KBM-7 (cell line): ENCODE data around the gene TUBGCP5.

Experiments used
- DNase-seq: peaks from one replicate; pipeline ENCODE4 v3.0.0-alpha.2; 2015
- in situ Hi-C: fragments of 300-500 bp; cut with MboI; formaldehyde crosslinking; loops from 2 replicates; pipeline ENCODE4 v1.14.3; 2020; ENCODE audit warnings: low sequenced_read_pairs, low pct_unique_long_range_greater_than_20kb, mixed read lengths

TUBGCP5 gene

GRCh38 chr15:22959321-22960101 is 79.9 kb downstream of the TUBGCP5 start:
- in situ Hi-C loops, result no loop called here
- no peak for DNase-seq

GRCh38 chr15:22958487-22959280 is 80.7 kb downstream of the TUBGCP5 start:
- DNase-seq, result no peak
- in situ Hi-C loops, result no loop called here

DNA sequence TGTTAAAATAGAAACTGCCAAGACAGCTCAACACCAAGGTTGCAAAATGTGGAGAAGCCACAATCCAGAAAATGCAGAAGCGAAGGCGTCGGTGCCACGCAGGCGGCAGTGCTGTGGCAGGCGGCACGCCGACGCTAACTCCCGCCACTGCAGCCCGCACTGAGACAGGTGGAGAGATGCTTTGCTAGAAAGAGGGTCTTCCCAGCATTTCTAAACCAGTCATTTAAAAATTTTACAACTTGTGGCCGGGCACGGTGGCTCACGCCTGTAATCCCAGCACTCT is 82.5 kb downstream of the TUBGCP5 start:
- in situ Hi-C loops, result no loop called here
- no peak for DNase-seq

DNA sequence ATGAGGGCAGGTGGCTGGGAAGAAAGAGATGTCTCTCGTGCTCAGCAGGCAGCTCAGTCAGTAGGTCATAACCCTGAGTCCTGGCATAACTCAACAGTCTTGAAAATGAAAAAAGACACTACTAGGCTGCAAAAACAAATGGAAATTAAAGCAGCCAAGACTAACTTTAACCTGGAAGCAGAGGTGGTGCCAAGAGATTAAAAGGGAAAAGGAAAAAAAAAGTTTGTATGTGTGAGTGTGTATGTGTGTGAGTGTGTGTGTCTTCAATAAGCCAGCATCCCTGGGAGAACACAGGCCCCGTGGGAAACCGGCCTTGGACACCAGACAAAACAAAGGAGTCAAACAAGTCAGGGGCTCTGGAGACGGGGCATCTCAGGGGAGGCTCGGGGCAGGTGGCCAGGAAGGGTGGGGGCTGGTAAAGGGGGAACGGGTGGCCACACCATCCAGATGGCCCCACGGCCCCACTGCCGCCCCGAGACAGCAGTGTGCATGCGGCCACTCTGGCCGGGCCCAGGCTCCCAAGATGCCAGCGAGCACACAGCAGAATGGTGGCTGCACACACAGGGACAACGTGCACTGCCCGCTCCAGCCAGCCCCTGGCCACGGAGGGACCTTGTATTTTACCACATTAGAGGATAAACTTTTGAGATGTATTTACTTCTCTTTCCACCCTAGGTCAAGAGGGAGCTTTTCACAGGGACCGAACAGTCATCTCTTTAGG is 83.0 kb downstream of the TUBGCP5 start:
- in situ Hi-C loops, result no loop called here
- no peak for DNase-seq

DNA sequence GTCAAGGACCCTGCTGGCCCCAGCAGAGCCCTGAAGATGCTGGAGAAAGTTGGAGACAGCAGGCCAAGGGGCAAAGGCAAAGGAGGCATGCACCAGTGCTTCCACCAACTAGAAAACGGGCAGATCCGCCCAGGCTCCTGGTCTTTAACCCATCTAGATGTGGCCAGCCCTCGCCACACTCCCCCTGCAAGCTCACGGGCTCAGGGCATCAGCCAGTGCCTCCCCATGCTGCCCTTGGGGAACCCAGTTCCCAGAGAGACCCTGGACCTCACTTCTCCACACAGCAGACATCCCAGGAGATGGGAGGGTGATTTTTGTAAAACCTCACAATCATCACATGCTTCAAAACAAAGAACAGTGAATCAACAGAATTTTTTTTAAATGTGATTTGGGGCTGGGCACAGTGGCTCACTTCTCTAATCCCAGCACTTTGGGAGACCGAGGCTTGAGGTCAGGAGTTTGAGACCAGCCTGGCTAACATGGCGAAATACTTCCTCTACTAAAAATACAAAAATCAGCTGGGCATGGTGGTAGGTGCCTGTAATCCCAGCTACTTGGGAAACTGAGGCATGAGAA is 83.7 kb downstream of the TUBGCP5 start:
- no peak for DNase-seq
- in situ Hi-C loops, result no loop called here

GRCh38 chr15:22954798-22955543 is 84.4 kb downstream of the TUBGCP5 start:
- DNase-seq, result no peak
- in situ Hi-C loops, result no loop called here

GRCh38 chr15:22954326-22954725 is 85.0 kb downstream of the TUBGCP5 start:
- in situ Hi-C loops, result no loop called here
- no peak for DNase-seq

DNA sequence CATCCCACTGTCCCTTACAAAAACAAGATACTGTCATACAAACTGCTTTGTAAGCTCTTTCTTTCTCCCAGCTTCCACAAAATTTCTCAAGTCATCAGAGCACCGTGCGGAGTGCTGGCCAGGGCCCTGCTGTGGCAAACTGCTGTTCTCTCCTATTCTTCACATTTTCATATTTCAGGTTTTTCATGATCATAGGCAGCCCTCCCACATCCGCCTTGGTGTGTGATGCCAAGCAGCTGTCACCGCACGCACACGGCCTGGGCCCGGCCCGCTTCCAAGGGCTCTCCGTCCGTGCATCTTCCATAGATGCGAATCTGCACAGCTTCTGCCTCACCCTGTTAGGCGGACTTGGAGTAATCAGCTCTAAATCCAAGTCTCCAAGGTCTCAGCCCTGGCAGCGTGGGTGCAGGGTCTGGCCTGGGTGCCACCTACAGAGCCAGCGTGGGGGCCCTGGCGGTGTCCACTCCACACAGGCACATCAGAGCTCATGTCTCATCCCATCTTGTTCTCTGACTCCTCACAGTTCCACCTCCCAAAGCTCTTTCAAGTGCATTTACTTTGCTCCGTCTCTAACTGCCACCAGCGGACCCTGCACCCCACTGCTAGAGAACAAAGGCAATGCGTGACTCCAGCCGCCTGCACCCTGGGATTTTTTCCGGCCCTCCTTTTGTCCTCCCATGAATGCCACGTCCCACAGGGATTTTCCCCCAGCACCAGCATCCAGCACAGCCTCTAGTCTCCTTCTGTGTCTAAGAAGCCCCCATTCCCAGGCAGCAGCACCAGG is 86.4 kb downstream of the TUBGCP5 start:
- DNase-seq, result no peak
- in situ Hi-C loops, result no loop called here

- no peak for DNase-seq
- in situ Hi-C loops, result no loop called here
Measured at GRCh38 chr15:22951381-22952280, 87.7 kb downstream of the TUBGCP5 start.

DNA sequence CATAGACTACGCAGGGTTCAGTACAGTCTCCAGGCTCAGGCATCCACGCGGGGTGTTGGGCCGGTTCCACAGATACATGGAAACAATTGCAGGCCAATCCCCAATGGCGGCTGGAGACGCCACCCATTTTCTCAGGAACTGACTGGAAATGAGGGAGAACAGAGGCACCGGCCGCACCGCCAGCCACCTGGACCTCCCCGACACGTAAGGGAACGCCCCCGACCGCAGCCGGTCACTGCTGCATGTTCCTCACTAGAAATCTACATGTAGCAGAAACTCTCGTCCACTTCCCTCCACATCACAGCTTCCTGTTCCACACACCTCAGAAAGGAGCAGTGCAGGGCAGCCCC is 88.4 kb downstream of the TUBGCP5 start:
- in situ Hi-C loops, result no loop called here
- DNase-seq, result no peak

DNA sequence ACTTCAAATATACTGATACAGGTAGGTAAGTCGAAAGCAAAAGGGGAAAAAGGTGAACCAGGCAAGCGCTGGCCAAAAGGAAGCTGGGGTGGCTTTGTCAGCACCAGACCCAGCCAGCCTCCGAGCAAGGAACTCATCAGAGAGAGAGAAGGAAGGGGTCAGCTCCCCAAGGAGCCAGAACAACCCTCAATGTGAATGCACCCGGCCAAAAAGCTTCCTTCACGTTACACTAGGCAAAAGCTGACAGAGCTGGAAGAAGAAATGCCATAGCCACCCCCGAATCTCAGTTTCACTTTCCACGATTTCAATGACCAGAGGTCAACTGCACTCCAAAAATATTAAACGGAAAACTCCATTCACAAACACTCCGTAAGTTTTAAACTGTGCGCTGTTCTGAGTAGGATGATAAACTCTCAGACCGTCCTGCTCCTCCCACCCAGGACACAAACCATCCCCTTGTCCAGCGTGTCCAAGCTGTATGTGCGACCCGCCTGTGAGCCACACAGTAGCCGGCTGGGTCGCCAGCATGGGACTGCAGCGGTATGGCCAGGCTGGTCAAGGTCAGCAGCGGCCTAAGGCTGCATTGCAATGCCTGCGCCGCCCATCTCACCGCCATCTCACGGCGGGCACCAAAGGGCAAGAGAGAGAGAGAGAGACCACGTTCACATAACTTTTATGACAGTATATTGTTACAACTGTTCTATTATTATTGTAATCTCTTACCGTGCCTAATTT is 88.9 kb downstream of the TUBGCP5 start:
- DNase-seq, result no peak
- in situ Hi-C loops, result no loop called here
